ENCODE measurements around the gene TSHZ2.

TSHZ2 gene

DNA sequence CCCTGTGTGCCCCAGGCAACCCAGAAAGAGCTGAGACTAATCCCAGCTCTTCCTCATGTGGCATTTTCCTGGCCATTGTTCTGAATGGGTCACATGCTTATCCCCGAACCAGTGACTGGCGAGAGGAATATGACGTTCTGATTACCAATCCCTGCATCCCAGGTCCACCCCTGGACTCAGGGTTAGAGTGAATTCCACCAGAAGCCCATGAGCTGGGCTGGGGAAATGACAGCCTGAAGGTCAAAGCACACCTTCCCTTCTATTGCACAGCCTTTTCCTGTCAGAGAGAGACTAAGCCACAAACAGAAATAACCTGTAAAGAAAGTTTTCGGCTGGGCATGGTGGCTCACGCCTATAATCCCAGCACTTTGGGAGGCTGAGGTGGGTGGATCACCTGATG is 550.5 kb downstream of the TSHZ2 start:
- no peak for TF ChIP-seq ZBTB7A (IDR thresholded peaks at IDR 0.05; ENCODE audit: low read depth)

DNA sequence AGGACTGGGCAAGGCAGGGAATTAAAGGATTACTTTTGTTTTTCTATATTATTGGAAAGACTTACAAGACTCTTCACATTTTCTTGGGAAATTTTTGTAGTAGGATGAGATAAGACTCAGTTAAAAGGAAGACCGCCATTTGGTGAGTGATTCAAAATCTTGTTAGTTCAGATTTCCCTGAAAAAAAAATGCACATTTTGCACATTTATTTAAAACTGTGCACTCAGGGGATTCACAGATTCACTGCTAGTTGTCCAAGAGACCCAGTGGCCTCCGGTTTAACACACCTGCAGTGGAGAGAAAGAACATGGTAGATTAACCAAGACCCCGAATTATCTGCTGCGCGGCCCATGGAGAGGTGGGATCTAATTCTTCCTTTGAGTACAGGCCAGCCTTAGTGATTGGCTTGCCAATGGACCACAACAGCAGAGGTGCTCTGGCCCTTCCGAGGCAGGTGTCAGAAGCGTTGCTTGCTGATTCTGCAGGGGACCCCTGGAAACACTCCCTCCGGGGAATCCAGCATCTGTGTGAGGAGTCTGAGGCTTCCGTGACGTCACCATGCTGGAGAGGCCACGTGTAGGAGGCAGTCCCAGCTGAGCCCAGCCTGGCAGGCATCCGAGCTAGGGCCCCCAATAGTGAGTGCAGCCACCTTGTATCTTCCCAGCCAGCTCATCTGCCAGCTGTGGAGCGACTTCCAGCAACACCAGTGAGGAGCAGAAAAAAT is 552.6 kb downstream of the TSHZ2 start:
- TF ChIP-seq YY1 (IDR thresholded peaks at IDR 0.05; ENCODE audit: low read depth), result no peak
- TF ChIP-seq TEAD4 (IDR thresholded peaks at IDR 0.05), result no peak
- TF ChIP-seq TCF12 (IDR thresholded peaks at IDR 0.05; ENCODE audit: low read depth), result no peak
- TF ChIP-seq CREB1 (IDR thresholded peaks at IDR 0.05; ENCODE audit: low read depth), result no peak
- no peak for TF ChIP-seq EGR1 (IDR thresholded peaks at IDR 0.05)
- TF ChIP-seq EP300 (IDR thresholded peaks at IDR 0.05; ENCODE audit: borderline replicate concordance), result no peak
- TF ChIP-seq, protein P1, sequence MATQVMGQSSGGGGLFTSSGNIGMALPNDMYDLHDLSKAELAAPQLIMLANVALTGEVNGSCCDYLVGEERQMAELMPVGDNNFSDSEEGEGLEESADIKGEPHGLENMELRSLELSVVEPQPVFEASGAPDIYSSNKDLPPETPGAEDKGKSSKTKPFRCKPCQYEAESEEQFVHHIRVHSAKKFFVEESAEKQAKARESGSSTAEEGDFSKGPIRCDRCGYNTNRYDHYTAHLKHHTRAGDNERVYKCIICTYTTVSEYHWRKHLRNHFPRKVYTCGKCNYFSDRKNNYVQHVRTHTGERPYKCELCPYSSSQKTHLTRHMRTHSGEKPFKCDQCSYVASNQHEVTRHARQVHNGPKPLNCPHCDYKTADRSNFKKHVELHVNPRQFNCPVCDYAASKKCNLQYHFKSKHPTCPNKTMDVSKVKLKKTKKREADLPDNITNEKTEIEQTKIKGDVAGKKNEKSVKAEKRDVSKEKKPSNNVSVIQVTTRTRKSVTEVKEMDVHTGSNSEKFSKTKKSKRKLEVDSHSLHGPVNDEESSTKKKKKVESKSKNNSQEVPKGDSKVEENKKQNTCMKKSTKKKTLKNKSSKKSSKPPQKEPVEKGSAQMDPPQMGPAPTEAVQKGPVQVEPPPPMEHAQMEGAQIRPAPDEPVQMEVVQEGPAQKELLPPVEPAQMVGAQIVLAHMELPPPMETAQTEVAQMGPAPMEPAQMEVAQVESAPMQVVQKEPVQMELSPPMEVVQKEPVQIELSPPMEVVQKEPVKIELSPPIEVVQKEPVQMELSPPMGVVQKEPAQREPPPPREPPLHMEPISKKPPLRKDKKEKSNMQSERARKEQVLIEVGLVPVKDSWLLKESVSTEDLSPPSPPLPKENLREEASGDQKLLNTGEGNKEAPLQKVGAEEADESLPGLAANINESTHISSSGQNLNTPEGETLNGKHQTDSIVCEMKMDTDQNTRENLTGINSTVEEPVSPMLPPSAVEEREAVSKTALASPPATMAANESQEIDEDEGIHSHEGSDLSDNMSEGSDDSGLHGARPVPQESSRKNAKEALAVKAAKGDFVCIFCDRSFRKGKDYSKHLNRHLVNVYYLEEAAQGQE (IDR thresholded peaks at IDR 0.05; ENCODE audit: low read depth), result no peak
- TF ChIP-seq, protein P2, sequence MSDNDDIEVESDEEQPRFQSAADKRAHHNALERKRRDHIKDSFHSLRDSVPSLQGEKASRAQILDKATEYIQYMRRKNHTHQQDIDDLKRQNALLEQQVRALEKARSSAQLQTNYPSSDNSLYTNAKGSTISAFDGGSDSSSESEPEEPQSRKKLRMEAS (IDR thresholded peaks at IDR 0.05), result no peak
- no peak for TF ChIP-seq TAF1 (IDR thresholded peaks at IDR 0.05; ENCODE audit: low read depth)
- TF ChIP-seq NFIC (IDR thresholded peaks at IDR 0.05), result no peak
- TF ChIP-seq CEBPB (IDR thresholded peaks at IDR 0.05), result no peak
- TF ChIP-seq ZBTB7A (IDR thresholded peaks at IDR 0.05; ENCODE audit: low read depth), result no peak
- TF ChIP-seq RAD21 (IDR thresholded peaks at IDR 0.05; ENCODE audit: low read depth), result no peak

DNA sequence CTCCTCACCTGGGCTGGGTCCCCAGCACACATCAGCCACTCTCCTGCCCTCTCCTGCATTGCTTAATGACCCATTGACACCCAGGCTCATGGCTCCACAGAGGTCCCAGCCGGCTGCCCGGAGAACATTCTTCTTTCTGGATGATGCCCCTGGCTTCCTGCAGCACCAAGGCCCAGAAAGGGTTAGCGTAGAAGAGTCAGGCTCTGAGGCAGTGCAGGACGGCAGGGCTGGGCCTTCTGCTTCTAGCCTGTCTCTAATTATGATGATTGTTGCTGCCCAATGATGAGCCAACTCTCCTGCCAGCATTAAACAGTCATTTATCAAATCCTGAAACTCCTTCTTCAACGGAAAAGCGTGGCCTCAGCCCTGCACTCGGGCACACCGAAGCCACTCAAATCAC is 555.0 kb downstream of the TSHZ2 start:
- TF ChIP-seq EP300 (IDR thresholded peaks at IDR 0.05; ENCODE audit: borderline replicate concordance) (no peak), TCF12 (IDR thresholded peaks at IDR 0.05; ENCODE audit: low read depth) (no peak), CREB1 (IDR thresholded peaks at IDR 0.05; ENCODE audit: low read depth) (no peak), NFIC (IDR thresholded peaks at IDR 0.05) (no peak), CEBPB (IDR thresholded peaks at IDR 0.05) (no peak), YY1 (IDR thresholded peaks at IDR 0.05; ENCODE audit: low read depth) (no peak), TEAD4 (IDR thresholded peaks at IDR 0.05) (no peak), ZBTB7A (IDR thresholded peaks at IDR 0.05; ENCODE audit: low read depth) (no peak), RAD21 (IDR thresholded peaks at IDR 0.05; ENCODE audit: low read depth) (no peak), EGR1 (IDR thresholded peaks at IDR 0.05) (no peak), FOXM1 (IDR thresholded peaks at IDR 0.05; ENCODE audit: borderline replicate concordance, low read depth) (no peak), TAF1 (IDR thresholded peaks at IDR 0.05; ENCODE audit: low read depth) (no peak)
- TF ChIP-seq, protein P1 (IDR thresholded peaks at IDR 0.05; ENCODE audit: low read depth), result no peak
- TF ChIP-seq, protein P2 (IDR thresholded peaks at IDR 0.05), result no peak
- TF ChIP-seq, protein P3, sequence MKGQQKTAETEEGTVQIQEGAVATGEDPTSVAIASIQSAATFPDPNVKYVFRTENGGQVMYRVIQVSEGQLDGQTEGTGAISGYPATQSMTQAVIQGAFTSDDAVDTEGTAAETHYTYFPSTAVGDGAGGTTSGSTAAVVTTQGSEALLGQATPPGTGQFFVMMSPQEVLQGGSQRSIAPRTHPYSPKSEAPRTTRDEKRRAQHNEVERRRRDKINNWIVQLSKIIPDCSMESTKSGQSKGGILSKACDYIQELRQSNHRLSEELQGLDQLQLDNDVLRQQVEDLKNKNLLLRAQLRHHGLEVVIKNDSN (IDR thresholded peaks at IDR 0.05), result no peak

DNA sequence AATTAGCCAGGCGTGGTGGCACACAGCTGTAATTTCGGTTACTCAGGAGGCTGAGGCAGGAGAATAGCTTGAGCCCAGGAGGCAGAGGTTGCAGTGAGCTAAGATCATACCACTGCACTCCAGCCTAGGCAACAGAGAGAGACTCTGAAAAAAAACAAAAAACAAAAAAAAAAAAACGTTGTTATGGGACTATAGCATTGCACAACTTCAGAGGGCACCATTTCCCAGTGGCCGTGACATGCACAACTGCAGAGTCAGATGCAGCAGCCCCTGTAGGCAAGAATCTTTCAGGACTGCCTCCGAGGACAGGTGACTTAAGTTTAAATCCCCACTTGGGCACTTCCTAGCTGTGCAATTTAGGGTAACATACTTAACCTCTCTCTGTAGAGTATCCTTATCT is 557.5 kb downstream of the TSHZ2 start:
- TF ChIP-seq, protein P1 (IDR thresholded peaks at IDR 0.05; ENCODE audit: low read depth), result no peak
- TF ChIP-seq FOXM1 (IDR thresholded peaks at IDR 0.05; ENCODE audit: borderline replicate concordance, low read depth) (no peak), TAF1 (IDR thresholded peaks at IDR 0.05; ENCODE audit: low read depth) (no peak), EP300 (IDR thresholded peaks at IDR 0.05; ENCODE audit: borderline replicate concordance) (no peak)
- TF ChIP-seq, protein P2 (IDR thresholded peaks at IDR 0.05), result no peak

DNA sequence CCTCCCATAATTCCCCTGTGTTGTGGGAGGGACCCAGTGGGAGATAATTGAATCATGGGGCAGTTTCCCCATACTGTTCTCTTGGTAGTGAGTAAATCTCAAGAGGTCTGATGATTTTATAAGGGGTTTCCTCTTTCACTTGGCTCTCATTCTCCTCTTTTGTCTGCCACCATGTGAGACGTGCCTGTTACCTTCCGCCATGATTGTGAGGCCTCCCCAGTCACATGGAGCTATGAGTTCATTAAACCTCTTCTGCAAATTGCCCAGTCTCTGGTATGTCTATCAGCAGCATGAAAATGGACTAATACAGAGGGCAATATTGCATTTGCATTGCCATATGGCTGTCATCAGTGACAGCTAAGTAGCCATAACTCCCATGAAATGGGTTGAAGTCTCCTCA is 558.3 kb downstream of the TSHZ2 start:
- TF ChIP-seq, protein P3 (IDR thresholded peaks at IDR 0.05), result no peak
- TF ChIP-seq TCF12 (IDR thresholded peaks at IDR 0.05; ENCODE audit: low read depth) (no peak), TAF1 (IDR thresholded peaks at IDR 0.05; ENCODE audit: low read depth) (no peak), TEAD4 (IDR thresholded peaks at IDR 0.05) (no peak), CEBPB (IDR thresholded peaks at IDR 0.05) (no peak), YY1 (IDR thresholded peaks at IDR 0.05; ENCODE audit: low read depth) (no peak)
- TF ChIP-seq, protein P1 (IDR thresholded peaks at IDR 0.05; ENCODE audit: low read depth), result no peak

Measured in Ishikawa (cell line).